GM12878 (cell line): ENCODE data around the gene TOMM6.

Experiments used
- EGR1 ChIP-seq, 2 experiments: IDR thresholded peaks; 1 replicate in 1 of 2; 2 replicates in 1 of 2; pipeline ENCODE4 v1.6.1; 2011 to 2012; ENCODE audit warnings: low read depth in 2 of 2, low read length in 2 of 2, borderline replicate concordance in 1 of 2, mild to moderate bottlenecking in 1 of 2, moderate library complexity in 1 of 2
- TF ChIP-seq, protein P1 (sequence below), 3 experiments: IDR thresholded peaks in 2 of 3; conservative IDR thresholded peaks in 1 of 3; 2 replicates each; pipeline ENCODE4 v1.5.1; 2011; ENCODE audit warnings: low read depth in 3 of 3, low read length in 3 of 3, mild to moderate bottlenecking in 3 of 3, control low read depth in 2 of 3, moderate library complexity in 2 of 3, inconsistent platforms in 1 of 3, mixed read lengths in 1 of 3; ENCODE audit not compliant: control insufficient read depth in 2 of 3, insufficient read depth in 1 of 3; ENCODE audit errors: extremely low read depth in 1 of 3

GRCh38 chr6:41798901-41799558, 11.5 kb downstream of the TOMM6 start:
- TF ChIP-seq, protein P1, sequence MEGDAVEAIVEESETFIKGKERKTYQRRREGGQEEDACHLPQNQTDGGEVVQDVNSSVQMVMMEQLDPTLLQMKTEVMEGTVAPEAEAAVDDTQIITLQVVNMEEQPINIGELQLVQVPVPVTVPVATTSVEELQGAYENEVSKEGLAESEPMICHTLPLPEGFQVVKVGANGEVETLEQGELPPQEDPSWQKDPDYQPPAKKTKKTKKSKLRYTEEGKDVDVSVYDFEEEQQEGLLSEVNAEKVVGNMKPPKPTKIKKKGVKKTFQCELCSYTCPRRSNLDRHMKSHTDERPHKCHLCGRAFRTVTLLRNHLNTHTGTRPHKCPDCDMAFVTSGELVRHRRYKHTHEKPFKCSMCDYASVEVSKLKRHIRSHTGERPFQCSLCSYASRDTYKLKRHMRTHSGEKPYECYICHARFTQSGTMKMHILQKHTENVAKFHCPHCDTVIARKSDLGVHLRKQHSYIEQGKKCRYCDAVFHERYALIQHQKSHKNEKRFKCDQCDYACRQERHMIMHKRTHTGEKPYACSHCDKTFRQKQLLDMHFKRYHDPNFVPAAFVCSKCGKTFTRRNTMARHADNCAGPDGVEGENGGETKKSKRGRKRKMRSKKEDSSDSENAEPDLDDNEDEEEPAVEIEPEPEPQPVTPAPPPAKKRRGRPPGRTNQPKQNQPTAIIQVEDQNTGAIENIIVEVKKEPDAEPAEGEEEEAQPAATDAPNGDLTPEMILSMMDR (IDR thresholded peaks at IDR 0.05 in 2 of 3, conservative IDR thresholded peaks at IDR 0.05 in 1 of 3; ENCODE audit: control insufficient read depth in 2 of 3, extremely low read depth in 1 of 3, insufficient read depth in 1 of 3, low read depth in 3 of 3, low read length in 3 of 3) = no peak
- no peak for TF ChIP-seq EGR1 (IDR thresholded peaks at IDR 0.05; ENCODE audit: borderline replicate concordance in 1 of 2, low read depth in 2 of 2, low read length in 2 of 2)
